ENCODE data around the gene NCS1.

The NCS1 gene

DNA sequence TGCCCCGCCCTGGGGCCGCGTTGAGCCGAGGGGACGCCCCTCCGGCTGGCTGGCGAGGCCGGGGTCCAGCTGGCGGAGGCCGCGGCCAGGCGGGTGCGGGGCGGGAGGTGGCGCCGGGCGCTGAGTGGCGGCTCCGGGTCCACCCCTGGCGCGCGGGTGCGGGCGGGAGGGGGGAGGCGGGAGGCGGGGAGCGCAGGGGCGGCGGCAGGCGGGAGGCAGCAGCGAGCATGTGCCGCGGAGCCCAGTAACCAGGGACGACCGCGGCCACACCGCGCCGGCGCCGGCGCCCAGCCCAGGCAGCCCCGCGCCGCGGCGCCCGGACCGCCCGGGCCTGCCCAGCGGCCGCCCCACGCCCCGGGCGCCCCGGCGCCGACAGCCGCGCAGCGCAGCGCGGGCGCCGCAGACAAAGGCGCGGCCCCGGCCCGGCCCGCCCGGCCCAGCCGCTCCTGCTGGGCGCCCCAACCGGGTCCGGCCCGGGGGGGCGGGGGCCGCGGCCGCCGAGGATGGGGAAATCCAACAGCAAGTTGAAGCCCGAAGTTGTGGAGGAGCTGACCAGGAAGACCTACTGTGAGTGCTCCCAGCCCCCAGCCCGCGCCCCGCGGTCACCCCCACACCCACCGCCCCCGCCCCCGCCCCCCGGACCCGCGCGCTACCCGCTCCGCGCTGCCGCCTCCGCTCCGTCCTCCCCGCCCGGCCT lies at the start of gene NCS1:
TSS of gene NCS1 (plus strand) at position 244 of the 697 bp plus-strand sequence. CDS start at position 504, 260 bp downstream.
- DNase-seq, result peak; percentile 41

DNA sequence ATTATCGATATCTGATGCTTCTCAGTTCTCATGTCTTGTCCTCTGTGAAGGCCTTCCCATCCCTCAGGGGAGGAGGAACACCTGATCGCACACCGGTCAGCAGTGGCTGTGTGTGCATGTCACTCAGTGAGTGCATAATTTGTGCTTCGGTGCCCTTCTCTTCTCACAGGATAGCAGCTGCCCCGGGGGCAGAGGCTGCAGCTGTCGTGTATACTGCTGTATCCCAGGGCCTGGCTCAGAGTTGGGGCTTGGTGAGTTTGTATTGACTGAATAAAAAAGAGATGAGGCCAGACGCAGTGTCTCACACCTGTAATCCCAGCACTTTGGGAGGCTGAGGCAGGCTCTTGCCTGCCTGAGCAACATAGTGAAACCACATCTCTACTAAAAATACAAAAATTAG lies 49.7 kb upstream of the NCS1 start:
- no peak for DNase-seq

DNA sequence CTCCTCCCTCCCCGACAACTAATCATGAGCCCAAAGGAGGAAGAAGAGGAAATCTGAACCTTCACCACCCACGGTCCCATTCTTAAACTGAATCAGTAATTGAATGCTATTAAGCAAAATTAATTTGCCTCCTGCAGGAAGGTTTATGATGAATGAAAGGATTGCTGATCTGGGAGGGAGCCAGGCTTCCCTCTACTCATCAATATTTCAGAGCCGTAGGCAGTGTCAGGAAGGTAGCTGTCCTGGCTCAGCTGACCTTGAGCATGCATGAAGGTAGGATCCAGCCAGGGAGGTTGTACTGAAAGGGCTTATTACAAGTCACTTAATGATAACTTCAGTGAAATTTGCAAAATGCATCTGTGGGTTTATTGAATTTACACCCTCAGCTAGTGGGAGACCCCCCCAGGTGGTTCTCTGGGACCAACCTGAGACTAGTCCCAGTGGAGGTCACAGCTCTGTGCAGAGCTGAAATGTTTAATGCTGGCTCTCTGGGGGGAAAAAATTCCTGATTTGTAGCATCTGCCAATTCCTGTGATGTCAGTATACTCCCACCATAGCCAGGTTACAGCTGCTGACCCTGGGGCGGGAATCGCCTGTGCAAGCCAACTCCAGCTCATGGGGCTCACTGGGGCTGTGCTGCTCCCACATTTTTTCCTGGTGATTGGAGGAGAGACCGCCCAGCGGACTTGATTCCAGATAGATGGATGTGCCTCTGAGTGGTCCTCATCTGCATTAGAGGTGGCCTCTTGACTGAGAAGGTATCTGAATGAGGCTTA lies 47.9 kb upstream of the NCS1 start:
- DNase-seq, result no peak

DNA sequence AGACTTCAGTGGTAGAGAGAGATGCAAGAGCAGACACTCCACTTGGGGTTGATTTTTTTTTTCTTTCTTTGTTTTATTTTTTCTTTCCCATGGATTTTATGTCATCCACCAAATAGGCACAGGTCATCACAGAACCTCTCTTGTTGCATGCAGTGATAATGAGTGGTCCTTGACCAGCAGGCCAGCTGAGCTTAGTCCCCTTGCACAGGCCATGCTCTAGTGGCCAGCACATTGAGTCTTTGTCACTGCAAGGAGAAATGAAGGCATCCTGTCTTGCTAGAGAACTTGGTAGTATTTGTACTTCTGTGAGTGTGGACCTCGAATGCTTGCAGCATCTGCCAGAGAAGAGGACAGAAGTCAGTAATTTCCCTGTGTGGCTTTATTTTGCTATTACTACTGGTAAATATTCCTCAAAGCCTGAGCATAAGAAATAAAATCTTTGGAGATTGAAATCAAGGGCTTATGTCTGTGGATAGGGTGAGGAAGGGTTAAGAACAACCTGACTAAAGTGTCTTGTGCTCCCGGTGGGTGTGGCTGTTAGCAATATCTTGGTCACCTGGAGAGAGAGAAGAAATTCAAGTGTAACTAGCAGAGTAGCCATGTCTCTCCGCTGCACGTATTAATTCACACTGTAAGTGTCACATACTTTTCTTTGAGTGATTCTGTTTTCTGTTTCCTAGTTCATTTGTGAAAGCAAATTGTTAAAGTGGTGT lies 45.3 kb upstream of the NCS1 start:
- no peak for DNase-seq

DNA sequence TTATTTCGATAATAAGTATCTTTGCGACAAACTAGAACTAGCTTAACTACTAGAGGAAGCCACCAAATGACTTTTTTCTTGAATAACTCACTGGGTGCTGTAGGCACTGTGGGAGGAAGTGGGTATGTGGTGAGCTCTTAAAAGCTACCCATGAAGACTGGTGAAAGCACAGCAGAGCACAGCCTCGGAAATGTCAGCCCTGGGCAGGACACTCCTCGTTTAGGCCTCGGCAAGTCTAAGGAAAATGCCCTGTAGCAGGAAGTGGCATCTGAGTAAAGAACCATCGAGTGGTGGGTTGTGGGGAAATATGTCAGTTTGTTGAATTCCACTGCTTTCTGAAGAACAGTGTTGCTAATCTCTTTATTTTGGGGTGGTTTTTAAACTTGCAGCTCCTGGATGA lies 44.0 kb upstream of the NCS1 start:
- DNase-seq, result peak; percentile 80

DNA sequence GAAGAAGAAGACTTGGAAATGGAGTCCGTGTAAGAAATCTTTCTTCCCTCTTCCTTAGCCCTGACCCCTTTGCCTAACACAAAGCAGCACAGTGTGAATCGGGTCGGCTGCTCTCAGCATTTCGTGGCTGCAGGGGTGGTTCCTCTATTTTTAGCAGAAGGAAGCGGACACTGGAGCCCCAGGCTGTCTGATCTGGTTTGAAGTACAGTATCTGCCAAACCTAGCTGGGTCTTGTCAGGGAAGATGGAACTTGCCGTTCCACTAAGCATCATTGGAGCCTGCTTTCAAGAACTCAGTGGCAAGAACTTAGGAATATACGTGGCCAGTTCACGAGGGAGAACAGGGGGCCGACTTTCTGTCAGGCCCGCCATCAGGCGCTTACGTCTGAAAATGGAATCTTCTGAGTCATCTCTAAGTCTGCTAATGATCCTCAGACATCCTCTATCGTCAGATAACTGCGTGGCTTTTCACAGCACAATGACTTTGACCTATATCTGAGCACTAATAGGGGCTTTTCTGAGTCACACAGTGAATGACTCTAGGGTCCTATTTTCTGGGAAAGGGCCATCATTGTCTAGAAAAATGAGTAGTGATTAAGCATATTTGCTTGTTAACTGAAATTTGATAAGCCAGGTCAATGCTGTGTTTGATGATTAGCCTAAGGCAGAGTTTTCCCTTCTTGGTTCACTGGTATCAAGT lies 43.3 kb upstream of the NCS1 start:
- DNase-seq, result peak; percentile 63

DNA sequence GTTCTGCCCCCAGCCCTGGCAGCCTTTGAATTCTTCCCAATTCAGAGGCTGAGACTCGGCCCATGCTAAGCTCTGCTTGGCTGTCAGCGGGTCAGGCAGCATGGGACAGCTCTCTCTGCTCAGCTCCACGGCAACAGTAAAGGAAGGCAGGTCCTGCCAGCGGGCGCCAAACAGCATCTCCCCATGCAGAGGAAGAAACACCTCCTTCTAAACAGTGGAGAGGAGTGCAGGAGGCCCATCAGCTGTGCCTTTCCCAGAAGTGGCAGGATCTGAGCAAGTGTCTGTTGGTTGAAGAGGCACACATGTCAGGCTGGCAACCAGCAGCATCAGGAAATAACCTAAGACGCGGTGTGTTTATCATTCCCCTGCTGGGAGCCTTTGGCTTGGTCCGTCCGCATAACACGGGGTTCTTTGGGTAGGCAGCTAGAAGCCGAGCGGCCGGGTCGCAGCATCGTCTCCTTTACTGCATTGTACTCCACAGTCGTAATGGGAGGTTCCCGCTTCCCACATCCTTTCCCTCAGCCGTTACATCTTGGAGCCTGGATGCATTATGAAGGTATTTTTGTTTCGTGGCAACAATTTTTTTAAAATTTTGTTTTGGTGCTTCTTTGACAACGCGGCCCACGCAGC lies 42.7 kb upstream of the NCS1 start:
- no peak for DNase-seq

DNA sequence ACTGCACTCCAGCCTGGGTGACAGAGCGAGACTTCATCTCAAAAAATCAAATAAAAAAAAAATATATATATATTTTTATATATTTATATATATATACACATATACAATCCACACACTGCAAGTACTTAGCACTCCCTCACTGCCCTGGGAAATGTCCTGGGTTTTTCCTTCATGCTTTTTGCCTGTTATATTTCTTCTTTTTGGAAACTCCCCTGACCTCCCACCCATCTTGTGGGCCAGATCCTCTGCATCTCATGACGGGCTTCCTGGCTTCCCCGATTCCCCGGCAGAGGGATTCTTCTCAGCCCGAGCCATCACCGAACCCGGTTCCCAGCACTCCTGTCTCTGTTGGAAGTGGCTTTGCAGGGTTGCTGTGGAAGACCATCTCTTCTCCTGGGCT lies 39.5 kb upstream of the NCS1 start:
- no peak for DNase-seq

DNA sequence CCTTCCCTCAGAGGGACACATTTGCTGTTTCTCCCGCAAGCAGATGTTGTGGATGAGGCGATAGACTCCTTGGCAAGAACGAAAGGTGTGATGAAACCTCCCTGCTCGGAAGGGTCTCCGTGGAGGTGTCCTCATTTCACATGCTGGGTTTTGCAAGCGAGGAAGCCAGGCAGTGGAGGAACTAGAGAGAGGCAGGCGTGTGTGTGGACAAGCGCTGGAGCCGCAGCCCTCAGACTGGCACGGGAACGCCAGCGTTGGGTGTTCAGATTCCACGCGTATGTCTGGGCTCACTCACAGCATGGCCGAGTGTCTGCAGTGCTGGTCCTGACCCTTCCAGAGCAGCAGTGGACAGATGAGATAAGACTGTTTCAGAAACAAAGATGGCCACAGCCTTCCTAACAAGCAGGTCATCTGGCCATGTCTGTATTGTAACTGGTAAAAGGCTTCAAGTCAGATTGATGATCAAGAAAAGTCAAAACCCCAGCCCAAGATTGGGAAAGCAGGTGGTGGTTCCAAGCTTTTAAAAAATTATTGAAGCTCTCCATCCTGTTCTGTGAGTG lies 35.0 kb upstream of the NCS1 start:
- no peak for DNase-seq

DNA sequence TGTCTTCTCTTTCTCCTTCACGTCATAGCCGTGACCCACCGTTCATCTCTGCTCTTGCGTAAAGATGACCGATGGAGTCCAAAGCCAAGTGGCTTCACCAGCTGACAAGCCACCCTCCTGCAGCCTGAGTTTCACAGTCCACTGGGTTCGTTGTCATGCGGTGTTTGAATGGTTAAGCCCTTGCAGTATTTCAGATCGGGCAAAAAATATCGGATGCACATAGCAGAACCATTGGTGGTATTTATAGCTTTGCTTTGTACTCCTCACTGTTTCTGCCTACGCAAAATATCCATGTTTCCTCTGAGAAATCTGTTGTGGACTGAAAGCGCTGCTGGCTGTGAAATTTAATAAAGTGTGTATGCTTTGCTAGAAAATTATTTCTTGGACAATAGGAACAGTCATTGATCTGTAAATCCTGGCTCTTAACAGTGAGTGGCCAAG lies 34.5 kb upstream of the NCS1 start:
- no peak for DNase-seq

DNA sequence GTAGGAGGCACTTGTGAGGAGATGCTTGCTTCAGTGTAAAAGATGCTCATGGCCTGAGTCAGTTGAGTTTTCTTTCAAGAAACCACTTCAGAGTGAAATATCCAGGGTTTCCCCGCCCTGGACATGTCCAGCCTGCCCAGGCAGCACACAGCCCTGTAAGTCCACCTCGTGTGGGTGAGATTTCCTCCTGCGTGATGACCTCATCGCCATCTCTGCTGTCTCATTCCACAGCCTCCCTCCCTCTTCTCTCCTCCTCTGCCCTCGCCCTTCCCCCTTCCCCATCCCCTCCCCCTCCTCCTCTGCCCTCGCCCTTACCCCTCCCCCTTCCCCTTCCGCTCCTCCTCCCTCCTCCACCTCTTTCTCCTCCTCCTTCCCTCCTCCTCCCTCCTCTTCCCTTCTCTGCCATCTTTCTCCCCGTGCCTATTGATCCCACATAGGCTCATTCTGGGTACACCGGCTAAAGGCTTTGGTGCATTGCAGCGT lies 34.0 kb upstream of the NCS1 start:
- no peak for DNase-seq

DNA sequence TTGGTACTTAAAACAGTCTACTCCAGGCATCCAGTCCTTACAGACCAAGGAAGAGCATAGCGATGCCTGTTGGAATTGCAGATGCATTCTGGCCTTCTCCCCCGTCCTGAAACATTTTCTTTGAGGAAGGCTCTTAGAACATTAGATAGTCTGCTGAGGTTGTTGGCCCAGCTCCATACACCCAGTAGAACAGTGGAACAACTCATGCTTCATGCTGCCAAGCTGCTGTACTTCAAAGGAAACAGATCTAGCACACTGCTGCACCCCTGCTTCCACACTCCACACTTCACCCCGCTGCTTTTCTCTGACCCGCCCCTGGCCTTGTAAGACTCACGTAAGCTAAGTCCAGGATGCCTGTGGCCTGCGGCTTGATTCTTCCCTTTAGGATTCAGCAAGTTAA lies 33.4 kb upstream of the NCS1 start:
- no peak for DNase-seq

DNA sequence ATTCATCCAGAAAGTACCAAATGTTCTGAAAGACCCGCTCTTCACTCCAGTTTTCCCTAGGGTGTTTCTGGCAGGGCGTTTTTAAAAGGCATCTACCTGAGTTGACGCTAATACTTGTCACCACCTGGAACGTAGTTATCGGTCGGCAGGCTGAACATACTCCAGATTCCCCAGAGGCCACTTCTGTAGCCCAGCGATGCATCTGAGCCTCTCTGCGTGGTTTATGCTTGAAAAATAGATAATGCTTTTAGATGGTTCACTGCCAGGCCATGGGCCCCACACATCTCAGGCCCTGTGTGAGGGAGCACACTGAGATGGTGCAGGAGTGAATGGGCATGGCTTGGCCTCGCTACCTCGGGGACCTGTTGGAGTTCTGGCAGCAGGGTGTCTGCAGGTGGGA lies 33.0 kb upstream of the NCS1 start:
- DNase-seq, result no peak

DNA sequence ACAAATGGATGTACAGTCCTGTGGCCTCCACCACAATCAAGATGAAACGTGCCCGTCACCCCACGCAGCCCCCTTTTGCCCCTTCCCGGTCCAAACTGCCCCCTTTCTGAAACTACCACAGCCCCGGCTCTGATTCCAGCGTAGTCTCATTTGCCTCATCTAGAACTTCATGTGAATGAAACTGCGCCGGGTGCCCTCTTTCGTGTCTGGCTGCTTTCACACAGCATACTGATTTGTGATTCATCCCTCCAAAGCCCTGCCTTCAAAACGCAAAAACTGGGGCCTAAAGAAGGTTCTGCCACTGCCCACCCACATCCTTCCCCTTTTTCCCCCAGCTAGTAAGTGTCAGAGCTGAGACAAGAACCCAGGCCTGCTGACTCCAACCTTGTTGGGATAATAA lies 31.5 kb upstream of the NCS1 start:
- no peak for DNase-seq

DNA sequence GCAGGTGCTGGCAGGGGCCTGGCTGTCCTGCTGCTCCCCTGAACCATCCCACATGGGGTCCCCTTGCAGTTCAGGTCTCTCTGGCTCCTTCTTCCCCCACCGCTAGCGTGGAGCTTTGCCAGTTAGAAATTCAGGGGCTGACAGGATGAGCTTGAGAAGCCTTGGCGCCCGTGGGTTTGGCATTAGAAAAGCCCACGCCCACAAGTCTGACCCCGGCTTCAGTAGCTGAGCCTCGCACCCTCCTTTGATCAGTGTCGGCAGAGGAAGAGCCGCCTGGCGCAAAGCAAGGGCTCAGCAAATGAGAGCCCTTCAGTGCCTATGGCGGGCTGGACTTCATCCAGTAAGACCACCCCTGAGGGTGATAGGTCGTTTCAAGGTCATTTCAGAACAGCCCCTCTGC lies 30.1 kb upstream of the NCS1 start:
- no peak for DNase-seq

DNA sequence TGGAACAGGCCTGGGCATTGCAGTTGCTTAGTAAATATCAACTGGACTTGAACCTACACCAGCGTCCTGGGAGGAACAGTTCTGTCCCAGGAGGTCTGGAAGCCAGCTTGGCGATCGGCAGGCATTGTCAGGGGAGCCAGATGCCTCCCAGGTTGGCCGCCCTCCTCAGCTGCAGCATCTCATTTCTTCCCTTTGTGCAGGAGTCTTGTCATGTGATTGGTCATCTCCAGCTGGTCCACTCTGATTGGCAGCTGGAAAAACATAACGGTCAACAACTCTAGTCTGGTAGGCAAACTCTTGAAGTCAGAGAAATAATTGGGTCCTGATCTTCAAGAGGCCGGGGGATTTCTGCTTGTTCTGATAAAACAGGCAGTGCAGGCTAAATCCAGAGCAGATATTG lies 29.6 kb upstream of the NCS1 start:
- no peak for DNase-seq

DNA sequence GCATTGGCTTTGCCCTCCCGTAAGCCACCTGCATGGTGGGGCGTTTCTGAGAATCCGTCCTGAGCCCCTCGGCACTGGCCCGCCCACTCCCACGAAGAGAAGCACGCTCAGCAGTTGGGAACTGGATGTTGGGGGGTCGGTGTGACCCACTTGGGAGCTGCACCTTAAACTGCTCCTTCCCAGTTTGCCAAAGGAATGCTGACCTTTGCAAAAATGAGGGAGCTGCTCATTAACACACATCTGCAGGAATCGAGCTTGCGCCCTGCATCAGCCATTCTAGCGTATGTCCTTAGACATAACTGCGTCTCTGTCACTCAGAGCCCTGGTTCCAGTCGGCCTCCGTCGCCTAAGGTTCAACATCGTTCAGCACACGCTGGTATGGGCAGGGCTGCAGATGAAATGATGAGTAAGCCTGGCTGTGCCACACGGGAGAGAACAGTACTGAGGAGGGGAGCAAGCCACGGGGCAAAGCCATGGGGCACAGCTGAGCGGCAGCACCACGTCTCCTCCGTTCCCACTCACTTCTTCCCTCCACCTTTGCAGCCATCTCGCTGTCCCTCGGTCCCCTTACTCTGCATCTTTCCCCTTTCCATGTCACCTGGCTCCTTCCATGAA lies 28.8 kb upstream of the NCS1 start:
- no peak for DNase-seq

DNA sequence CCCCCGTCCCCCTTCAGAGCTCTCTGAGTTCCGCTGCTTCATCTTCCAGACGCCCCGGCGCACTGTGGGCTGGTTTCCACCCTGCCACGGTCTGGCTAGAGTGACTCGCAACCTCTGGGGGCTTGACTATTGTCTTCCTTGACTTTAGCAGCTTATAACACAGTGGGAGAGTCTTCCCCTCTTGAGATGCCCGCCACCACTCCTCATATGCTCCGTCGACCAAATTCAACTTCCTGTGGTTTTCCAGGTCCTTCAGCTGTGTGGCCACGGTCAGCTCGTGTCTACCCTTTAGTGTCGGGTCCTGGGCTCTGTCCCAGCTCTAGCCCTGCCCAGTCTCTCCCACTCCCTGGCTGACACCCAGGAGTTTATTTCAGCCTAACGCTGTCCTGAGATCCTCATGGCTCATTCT lies 28.2 kb upstream of the NCS1 start:
- DNase-seq, result no peak

DNA sequence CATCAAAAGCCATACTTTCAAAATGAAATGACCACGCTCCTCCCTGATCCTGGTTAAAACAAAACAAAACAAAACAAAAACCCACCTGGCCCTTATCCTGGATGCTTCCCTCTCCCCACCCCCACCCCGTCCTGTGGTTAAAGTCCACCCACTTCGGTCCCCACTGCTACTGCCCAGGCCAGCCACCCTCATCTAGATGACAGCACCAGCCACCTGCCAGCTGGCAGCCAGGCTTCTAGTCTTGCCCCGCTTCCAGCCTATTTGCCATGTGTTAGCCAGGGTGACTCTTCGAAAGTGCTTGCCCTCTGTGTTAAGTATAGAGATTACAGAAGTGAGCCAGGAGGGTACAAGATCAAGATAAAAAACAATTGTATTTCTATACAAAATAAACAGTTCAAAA lies 27.5 kb upstream of the NCS1 start:
- DNase-seq, result no peak

DNA sequence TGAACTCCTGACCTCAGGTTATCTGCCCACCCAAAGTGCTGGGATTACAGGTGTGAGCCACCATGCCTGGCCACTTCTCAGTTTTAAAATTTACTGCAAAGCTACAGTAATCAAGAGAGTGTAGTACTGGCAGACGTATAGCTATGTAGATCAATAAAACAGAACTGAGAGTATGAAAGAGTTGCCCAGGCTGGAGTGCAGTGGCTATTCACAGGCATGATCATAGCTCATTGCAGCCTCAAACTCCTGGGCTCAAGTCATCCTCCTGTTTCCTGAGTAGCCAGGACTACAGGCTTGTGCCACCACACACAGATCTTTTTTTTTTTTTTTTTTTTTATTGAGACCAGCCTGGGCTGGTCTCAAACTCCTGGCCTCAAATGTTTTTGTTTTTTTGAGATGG lies 26.5 kb upstream of the NCS1 start:
- DNase-seq, result no peak

DNA sequence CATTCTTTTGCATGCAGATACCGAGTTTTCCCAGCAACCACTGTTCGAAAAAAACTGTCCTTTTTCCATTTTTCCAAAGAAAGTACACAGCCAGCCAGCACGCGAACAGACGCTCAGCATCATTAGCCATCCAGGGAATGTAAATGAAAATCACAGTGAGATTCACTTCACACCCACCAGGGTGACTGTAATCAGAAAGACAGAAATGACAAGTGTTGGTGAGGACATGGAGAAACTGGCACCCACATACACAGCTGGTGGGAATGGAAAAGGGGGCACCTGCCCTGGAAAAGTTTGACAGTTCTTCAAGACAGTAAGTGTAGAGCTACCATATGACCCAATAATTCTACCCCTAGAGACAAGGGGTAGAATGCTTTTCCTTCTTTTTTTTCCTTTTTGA lies 25.0 kb upstream of the NCS1 start:
- DNase-seq, result no peak

DNA sequence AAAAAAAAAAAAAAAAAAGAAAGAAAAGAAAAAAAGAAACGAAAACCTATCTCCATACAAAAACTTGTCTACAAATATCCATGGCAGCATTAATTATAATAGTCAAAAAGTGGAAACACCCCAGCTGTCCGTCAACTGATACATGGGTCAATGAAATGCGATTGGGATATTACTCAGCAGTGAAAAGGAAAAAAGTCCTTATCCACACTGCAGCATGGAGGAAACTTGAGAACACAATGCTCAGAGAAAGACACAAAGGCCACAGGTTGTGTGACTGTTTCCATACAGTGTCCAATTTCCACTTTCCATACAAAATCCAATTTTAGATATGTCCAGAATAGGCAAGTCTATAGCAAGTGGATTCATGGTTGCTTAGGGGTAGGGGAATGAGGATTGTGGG lies 24.3 kb upstream of the NCS1 start:
- DNase-seq, result no peak

All from CD4-positive, alpha-beta T cell treated with Interleukin-12 subunit alpha and Interleukin-12 subunit beta, for 1 hour (primary cell).